GM19463 (cell line): ENCODE results near the gene P2RX1.

Experiments used
- ATAC-seq: cut with Tn5 transposase; IDR thresholded peaks from one replicate; pipeline ENCODE4 v1.9.1; 2021; ENCODE audit warnings: mild to moderate bottlenecking, moderate library complexity; ENCODE audit not compliant: unreplicated experiment

The P2RX1 gene

DNA sequence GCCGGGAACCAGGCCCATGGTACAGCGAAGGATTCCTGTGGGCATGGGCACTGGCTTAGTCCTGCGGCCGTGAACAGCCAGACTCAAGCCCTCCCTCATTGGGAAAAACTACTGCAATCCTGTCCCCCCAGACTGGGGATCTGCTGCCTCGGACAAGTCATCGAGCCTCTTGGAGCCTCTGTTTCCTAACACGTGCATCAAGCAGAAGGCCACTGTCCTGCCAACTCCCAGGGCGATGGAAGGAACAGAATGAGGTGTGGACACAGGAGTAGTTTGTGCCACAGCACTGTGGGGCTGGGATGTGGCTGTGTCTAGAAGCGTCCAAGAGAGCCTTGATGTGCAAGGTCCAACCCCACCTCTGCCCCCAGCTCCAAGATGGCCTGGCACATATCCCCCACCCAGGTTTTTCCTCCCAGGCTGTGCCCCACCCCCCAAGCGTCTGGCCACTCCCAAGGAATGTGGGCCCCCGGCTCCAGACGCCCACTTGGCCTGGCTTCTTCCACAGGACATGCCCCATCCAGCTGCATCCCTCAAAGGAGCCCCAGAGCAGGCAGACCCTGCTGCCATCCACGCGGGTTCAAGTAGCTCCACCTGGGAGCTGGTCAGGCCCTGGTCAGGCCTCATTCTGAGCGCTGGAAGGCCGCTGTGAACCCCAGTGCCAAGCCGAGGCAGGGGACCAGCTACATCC is 26.8 kb downstream of the P2RX1 start:
- ATAC-seq, result no peak

DNA sequence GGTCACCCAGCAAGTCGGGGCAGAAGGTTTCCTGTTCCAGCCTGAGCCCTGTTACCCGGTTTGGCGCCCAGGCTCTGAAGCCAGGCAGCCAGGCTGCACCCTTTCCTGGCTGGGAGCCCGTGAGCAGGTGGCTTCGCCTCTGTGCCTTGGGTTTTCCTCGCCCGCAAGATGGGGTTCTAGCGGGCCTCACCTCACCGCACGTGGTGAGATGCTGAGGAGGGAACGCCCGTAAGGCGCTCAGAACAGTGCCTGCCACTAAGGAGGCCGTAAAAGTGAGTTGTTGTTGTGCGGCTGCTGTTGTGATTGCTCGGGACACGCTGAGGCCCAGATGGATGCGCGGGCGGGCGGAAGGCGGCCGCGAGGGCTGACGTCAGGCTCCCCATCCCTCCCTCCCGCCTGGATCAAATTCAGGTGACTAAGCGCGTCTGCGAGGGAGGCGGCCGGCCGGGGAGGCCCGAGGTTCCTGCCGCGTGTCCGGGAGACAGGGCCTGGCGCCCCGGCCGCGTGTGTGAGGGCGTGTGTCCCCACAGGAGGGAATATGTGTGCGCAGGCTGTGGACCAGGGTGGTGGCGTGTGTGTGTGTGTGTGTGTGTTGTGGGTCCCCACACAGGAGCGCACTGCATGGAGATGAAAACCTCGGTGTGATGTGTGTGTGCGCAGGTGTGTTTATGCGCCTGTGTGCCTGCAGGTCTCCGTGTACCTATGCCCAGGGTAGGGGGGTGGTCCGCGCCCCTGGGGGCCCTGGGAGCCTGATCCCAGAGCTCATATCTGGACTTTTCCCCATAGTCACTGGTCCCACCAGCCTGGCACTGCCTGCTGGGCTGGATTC is 27.7 kb downstream of the P2RX1 start:
- ATAC-seq, result no peak

- ATAC-seq, result no peak
Observed at GRCh38 chr17:3887804-3888203, 28.5 kb downstream of the P2RX1 start.

DNA sequence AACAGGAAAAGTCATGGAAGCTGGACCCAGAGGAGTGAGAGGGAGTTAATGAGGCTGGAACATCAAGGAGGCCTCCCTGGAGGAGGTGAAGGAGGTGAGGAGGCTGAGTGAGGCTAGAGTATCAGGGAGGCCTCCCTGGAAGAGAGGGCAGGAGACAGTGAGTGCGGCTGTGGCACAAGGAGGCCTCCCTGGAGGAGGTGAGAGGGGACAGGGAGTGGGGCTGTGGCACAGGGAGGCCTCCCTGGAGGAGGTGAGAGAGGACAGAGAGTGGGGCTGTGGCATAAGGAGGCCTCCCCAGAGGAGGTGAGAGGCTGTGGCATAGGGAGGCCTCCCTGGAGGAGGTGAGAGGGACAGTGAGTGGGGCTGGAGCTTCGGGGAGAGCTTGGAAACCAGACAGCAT is 28.9 kb downstream of the P2RX1 start:
- no peak for ATAC-seq

GRCh38 chr17:3886776-3887175 is 29.5 kb downstream of the P2RX1 start:
- no peak for ATAC-seq

DNA sequence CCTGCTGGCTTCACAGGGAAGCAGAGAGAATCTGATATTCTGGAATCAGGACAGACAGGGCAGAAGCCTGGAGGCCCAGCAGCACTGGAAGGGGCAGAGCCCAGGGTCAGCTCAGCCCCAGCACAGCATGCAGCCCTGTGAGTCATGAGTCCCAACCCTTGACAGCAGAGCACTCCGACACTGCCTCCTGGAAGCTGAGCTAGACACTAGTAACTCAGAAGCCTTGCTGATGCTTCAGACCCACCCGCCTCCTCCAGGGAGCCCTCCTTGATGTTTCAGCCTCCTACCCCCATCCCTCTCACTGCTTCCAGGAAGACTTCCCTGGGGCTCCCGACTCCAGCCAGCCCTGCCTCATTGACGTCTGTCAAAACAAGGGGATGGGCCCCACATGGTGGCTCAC is 30.3 kb downstream of the P2RX1 start:
- no peak for ATAC-seq

DNA sequence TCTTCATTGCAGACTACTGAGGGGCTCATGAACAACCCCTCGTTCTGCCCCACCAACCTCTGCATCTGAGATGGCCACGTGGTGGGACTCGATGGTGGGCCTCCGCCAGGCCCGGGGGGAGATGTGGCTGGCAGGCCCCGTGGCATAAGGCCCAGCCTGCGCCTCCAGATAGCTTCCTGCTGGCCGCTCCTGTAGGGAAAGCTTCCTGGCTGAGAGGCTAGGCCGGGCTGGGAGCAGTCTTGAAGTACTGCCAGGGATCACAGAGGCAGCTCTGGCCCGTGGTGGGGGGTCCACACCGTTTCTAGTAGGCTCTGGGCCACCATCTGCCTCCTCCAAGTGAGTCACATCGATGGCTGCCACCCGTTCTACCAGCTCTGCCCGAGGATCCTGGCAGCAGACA is 31.0 kb downstream of the P2RX1 start:
- no peak for ATAC-seq

- ATAC-seq, result no peak
Observed at GRCh38 chr17:3884188-3884587, 32.1 kb downstream of the P2RX1 start.

- no peak for ATAC-seq
Observed at GRCh38 chr17:3882276-3882675, 34.0 kb downstream of the P2RX1 start.

DNA sequence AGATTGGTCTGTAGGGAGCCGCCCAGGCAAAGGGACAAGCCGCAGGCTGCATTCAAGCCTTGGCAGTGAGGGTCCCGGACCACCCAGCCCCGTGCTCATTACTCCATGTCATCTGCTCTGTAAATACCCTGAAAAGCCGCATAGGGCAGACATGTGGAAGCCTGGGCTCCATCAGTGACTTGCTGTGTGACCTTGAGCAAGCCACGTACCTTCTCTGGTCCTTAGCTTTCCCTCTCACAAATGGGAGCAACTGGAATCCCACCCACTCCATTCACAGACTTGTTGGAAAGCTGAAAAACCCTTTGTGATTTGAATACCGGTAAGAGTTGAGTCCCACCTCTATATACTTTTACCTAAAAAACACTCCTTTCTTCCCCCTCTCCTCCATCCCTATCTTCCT is 35.3 kb downstream of the P2RX1 start:
- ATAC-seq, result no peak

DNA sequence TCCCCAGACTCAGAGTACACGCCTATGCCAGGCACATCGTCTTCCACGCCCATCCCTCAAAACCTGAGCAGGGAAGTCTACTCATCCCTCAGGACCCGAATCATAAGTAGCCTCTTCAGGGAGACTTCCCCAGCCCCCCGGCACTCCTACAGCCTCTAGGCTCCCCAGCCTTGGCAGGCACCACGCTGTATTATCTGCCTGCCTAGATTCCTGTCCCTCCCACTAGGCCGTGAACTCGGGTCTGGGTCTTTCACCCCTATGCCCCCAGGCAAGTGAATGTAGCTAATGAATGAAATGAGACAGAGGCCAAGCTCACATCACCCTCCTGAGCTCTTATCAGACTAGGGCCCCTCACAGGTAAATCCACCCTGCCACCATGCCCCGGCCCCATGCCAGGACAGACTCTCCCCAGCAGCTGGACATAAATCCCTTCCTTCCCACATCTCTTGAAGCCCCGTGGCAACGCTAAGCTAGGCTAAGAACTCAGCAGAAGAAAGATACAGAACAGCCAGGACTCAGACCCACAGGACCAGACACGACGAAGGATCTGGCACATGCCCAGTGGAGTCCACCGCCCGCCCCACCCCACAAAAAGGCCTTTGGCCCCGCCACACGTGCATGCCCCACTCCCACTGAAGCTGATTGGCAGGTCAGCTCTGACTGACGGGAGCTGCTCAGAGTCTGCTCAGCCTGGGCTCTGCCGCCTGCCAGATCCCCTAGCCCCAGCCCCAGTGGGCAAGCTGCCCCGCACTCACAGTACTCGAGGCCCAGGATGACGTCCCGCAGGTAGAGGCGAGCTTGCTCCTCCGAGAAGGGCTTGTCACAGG is 36.5 kb downstream of the P2RX1 start:
- no peak for ATAC-seq

- ATAC-seq, result no peak
Observed at GRCh38 chr17:3879186-3879585, 37.1 kb downstream of the P2RX1 start.

DNA sequence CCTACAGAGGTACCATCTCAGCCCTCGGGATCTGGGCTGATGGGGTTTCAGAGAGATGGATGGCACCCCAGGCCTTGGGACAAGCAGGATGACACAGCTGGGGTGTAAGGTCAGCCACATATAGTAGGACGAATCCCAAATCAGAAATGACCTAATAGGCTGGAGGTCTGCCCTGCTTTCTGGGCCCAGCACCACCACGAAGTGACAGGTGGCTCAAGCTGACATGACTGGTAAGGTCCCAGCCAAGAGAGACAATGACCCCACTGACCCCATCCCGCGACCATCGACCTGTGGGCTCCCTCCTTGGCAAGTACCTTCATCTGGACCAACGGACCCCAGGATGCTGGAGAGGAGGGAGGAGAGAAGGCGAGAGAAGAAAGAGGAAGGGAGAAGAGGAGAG is 39.0 kb downstream of the P2RX1 start:
- ATAC-seq, result no peak

GRCh38 chr17:3875317-3875716 is 40.9 kb downstream of the P2RX1 start:
- ATAC-seq, result no peak

- ATAC-seq, result no peak
Observed at GRCh38 chr17:3873862-3874261, 42.4 kb downstream of the P2RX1 start.

DNA sequence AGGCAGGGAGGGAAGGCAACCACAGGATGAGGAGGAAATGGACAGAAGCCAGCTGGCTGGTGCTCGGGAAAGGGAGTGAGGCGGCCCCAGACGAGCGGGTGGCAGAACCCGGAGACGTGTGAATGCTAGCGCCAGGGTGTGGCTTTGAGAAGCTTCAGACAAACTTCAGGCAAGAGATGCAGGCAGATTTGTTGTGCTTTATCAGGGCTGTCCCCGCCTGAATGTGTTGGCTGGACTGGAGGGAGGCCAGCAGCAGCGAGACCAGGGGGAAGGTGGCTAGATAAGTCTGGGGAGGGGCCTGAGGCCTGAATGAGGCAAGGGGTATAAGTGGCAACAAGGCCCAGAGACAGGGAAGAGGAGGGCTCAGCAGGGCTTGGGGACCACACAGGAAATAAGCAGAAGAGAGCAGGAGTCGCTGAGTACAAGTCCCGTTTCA is 45.4 kb downstream of the P2RX1 start:
- no peak for ATAC-seq

DNA sequence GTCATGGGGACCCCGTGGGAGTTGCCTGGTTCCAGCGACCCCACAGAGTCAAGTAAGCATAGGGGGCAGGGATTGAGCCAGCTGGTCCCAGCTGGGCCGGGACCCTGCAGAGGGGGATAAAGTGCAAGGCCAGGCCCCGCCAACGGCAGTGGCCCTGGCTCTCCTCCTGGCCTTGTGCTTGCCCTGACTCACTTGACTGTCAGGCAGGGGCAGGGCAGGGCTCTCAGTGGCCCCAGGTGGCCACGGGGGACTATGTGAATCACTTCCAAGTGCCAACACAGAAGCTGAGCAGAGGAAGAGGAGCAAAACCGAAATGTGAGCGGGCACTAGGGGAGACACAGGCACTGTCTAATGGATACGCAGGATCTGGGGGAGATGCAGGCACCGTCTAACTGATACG is 48.7 kb downstream of the P2RX1 start:
- no peak for ATAC-seq

DNA sequence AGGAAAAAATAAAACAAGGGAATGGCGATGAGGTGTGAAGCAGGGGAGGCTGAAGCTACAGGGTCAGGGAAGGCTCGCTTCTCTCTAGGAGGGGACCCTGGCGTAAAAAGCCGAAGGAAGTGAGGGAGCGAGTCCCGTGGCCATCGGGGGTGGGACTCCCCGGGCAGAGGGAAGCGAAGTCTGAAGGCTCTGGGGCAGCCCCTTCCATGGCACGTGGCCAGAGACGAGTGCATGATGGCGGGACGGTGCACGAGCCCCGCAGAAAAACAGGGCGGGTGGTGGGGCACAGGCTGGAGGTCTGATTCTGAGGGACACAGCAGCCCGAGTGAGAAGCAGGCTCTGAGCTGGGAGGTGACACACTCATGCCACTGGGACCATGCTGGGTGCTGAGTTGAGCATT is 49.2 kb downstream of the P2RX1 start:
- ATAC-seq, result no peak

GRCh38 chr17:3866276-3866675 is 50.0 kb downstream of the P2RX1 start:
- ATAC-seq, result no peak

- no peak for ATAC-seq
Observed at GRCh38 chr17:3865176-3865575, 51.1 kb downstream of the P2RX1 start.

DNA sequence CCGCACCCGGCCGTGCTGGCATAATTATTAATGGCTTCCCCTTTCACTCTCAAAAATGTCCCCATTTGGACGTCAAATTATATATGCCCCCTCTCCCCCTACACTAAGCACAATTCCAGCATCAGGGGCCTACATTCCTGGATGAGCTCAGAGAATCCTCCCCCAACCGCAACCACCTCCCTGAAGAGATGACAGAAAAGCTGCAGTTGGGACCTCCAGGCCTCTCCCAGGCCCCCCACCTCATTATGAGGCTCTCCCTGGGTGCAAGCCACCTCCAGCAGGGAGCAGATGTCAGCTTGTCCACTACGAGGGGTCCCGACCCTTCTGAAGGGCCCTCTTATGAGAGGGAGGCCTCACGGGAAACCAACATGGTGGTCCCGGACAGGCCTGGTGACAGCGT is 51.7 kb downstream of the P2RX1 start:
- ATAC-seq, result no peak
